K562 (cell line): ENCODE measurements around the gene TARBP1. TPM values are rescaled to one million over a fixed set of nuclear protein-coding genes. Genes with fewer than 3 reads are reported as not detected.
"Not testable (repeated sequence)": the region's sequence is repeated elsewhere in the genome, so short reads cannot be mapped to it uniquely, and the experiment has no call there.

Experiments used
- ATAC-seq: fragments of 200-7000 bp; cut with Tn5 transposase; 3 replicates; pipeline ENCODE4 v1.9.1; 2020; ENCODE audit warnings: moderate library complexity
- BruUV-seq: library from RNA; stranded (reverse); fragments of 400-500 nt; replicated peaks from 2 replicates; lab custom pipeline; 2021; lab: Mats Ljungman, UMichigan
- CTCF ChIA-PET: fragments of 300-600 bp; formaldehyde crosslinking; extraction: SDS; loops from one replicate; lab custom pipeline; 2021; ENCODE audit warnings: low intra/inter-chr PET ratio; lab: Yijun Ruan, JAX
- POLR2A ChIA-PET: fragments of 300-600, 350-650 bp; sonication (Branson Sonifier 250); formaldehyde crosslinking; extraction: SDS; loops from one replicate; lab custom pipeline; 2021; ENCODE audit warnings: antibody characterized with exemption, inconsistent platforms; lab: Yijun Ruan, JAX
- DNase-seq, 4 experiments: peaks; one replicate each; pipeline versions ENCODE4 v3.0.0 to v3.0.0-alpha.2; 2011 to 2018; ENCODE audit warnings: low spot score in 3 of 4, mixed read lengths in 3 of 4; ENCODE audit errors: extremely low read depth in 1 of 4
- FAIRE-seq: peaks from 2 replicates; lab custom pipeline; 2011; peaks lifted over from hg19 to GRCh38; lab: Jason Lieb, UNC
- H2AFZ ChIP-seq: 2 replicates; pipeline ENCODE4 v1.6.0; 2011; ENCODE audit warnings: low read depth, low read length, control low read depth, inconsistent platforms
- H3K27ac ChIP-seq: fragments of 200-600 bp; 3 replicates; pipeline ENCODE4 v1.8.0; 2011; ENCODE audit warnings: low read depth, mild to moderate bottlenecking, control low read depth, inconsistent platforms, low read length, moderate library complexity, mixed read lengths; ENCODE audit errors: extremely low read depth
- H3K27me3 ChIP-seq, 2 experiments: fragments of 300-600 bp in 1 of 2; 2 replicates in 1 of 2; 3 replicates in 1 of 2; pipeline versions ENCODE4 v1.6.0 to v1.8.0; 2011; ENCODE audit warnings: inconsistent platforms in 2 of 2, low read length in 2 of 2, mild to moderate bottlenecking in 1 of 2, mixed read lengths in 1 of 2, moderate library complexity in 1 of 2; ENCODE audit not compliant: control insufficient read depth in 2 of 2, insufficient read depth in 2 of 2
- H3K36me3 ChIP-seq: fragments of 300-600 bp; 3 replicates; pipeline ENCODE4 v1.8.0; 2011; ENCODE audit warnings: mild to moderate bottlenecking, low read length, inconsistent platforms; ENCODE audit not compliant: control insufficient read depth, insufficient read depth
- H3K4me1 ChIP-seq, 2 experiments: fragments of 200-600 bp in 1 of 2; replicated peaks in 1 of 2; 2 replicates in 1 of 2; 3 replicates in 1 of 2; pipeline versions ENCODE4 v1.5.1 to v1.8.0; 2011; ENCODE audit warnings: inconsistent platforms in 2 of 2, low read length in 2 of 2, mild to moderate bottlenecking in 1 of 2, mixed read lengths in 1 of 2, moderate library complexity in 1 of 2; ENCODE audit not compliant: control insufficient read depth in 2 of 2, insufficient read depth in 2 of 2
- H3K4me2 ChIP-seq: 2 replicates; pipeline ENCODE4 v1.6.1; 2011; ENCODE audit warnings: low read length, control low read depth, inconsistent platforms, mixed read lengths; ENCODE audit not compliant: insufficient read depth
- H3K4me3 ChIP-seq: fragments of 200-600 bp; sonication (generic), shearing (Covaris generic); 2 replicates; pipeline ENCODE4 v1.5.1; 2016; ENCODE audit warnings: control low read depth, inconsistent platforms
- H3K79me2 ChIP-seq: fragments of 200-600 bp; 3 replicates; pipeline ENCODE4 v1.8.0; 2011; ENCODE audit warnings: low read length, inconsistent platforms; ENCODE audit not compliant: control insufficient read depth, insufficient read depth
- H3K9ac ChIP-seq, 2 experiments: 2 replicates each; pipeline versions ENCODE4 v1.6.0 to v1.6.1; 2011; ENCODE audit warnings: low read depth in 2 of 2, low read length in 2 of 2, control low read depth in 1 of 2, inconsistent platforms in 1 of 2, mild to moderate bottlenecking in 1 of 2, mixed read lengths in 1 of 2; ENCODE audit not compliant: insufficient read depth in 1 of 2
- H3K9me1 ChIP-seq: one replicate; pipeline ENCODE4 v1.6.0; 2011; ENCODE audit warnings: inconsistent platforms, mild to moderate bottlenecking, low read length, moderate library complexity; ENCODE audit not compliant: control insufficient read depth, insufficient read depth
- H3K9me3 ChIP-seq: replicated peaks from 2 replicates; pipeline ENCODE4 v1.5.1; 2011; ENCODE audit warnings: low read depth, low read length, inconsistent platforms; ENCODE audit not compliant: control insufficient read depth, insufficient read depth
- H4K20me1 ChIP-seq: replicated peaks from 2 replicates; pipeline ENCODE4 v1.6.1; 2011; ENCODE audit warnings: low read length, inconsistent platforms, mixed read lengths; ENCODE audit not compliant: control insufficient read depth, insufficient read depth
- CHAMP1 ChIP-seq: fragments of 450-650 bp; IDR thresholded peaks from 2 replicates; pipeline ENCODE4 v1.6.1; 2016; ENCODE audit warnings: mild to moderate bottlenecking
- RBFOX2 ChIP-seq: fragments of 200-400 bp; formaldehyde crosslinking; IDR thresholded peaks from 2 replicates; pipeline ENCODE4 v1.6.1; 2017; ENCODE audit warnings: low read depth, mild to moderate bottlenecking, low read length, moderate library complexity
- WGBS: fragments of 100-300 bp; shearing (Covaris generic); methylation state at CpG from one replicate; pipeline ENCODE4 v1.1.6; 2016; ENCODE audit warnings: low coverage, mixed read lengths; ENCODE audit not compliant: insufficient coverage; ENCODE audit errors: missing lambda C conversion rate; 5-methylcytosine and 5-hydroxymethylcytosine counted together
- in situ Hi-C: fragments of 300-500 bp; cut with MboI; formaldehyde crosslinking; loops from 4 replicates; pipeline ENCODE4 v1.15.0; 2018; ENCODE audit warnings: inconsistent platforms, mixed read lengths
- intact Hi-C: fragments of 100-400 bp; cut with micrococcal nuclease; formaldehyde crosslinking; loops from 2 replicates; pipeline ENCODE4 v1.14.2; 2022
- polyA plus RNA-seq, 8 experiments: library from polyadenylated mRNA; depleted of rRNA in 4 of 8; stranded (reverse) in 5 of 8; unstranded in 3 of 8; fragments of >200 nt; fragmentation: Nextera tagmentation in 2 of 8; fragmentation: Illumina TruSeq in 1 of 8; extraction: Ambion mirVana in 2 of 8; extraction: Trizol in 1 of 8; gene quantifications; 2 replicates each; pipeline versions ENCODE4 v1.2.1 to v1.2.3, GENCODE V29; 2011 to 2014; ENCODE audit warnings: inconsistent platforms in 1 of 8, missing spikeins in 1 of 8
- total RNA-seq, 7 experiments: library from RNA; depleted of rRNA in 6 of 7; stranded (reverse); fragments of >200 nt in 6 of 7; fragmentation: Illumina TruSeq in 2 of 7; extraction: Trizol in 2 of 7; gene quantifications; 2 replicates each; pipeline versions ENCODE4 v1.2.1 to v1.2.3, GENCODE V29; 2011 to 2021; ENCODE audit warnings: low replicate concordance in 1 of 7

TARBP1 gene
- total and polyA plus RNA-seq, 9 of the 15 experiments (the other 6 are each of a cell fraction or from before 2014, with no cell fraction given), result 8.8 to 48.0 (median 22.9) TPM

GRCh38 chr1:234379591-234380109 lies 99.3 kb downstream of the TARBP1 start:
- BruUV-seq, H3K27me3 ChIP-seq, H3K4me3 ChIP-seq, CTCF ChIA-PET, H3K27ac ChIP-seq, H3K9me1 ChIP-seq, H3K4me1 ChIP-seq, H3K9me3 ChIP-seq, H3K9ac ChIP-seq, H4K20me1 ChIP-seq, DNase-seq, FAIRE-seq, H3K4me2 ChIP-seq, ATAC-seq, H2AFZ ChIP-seq, in situ Hi-C loops: not testable (repeated sequence)
- intact Hi-C loops, result loop anchor here (10.0 kb wide), 1 partner anchor 485 kb away; no protein-coding TSS in a partner anchor
- Histone ChIP-seq H3K79me2 (peaks cover 56% of the 10 kb centered on the region), H3K36me3 (peaks cover 91% of the 10 kb centered on the region)
- TF ChIP-seq CHAMP1 (peak; percentile 55), RBFOX2 (peak; percentile 28; the same call in 1 of the 2 replicates)
- POLR2A ChIA-PET, result interaction anchor here (1.3 kb wide), 1 partner anchor 8 kb away, joined by 4 read pairs; no protein-coding TSS in a partner anchor
- WGBS, result 97% methylated on average over 5 of the region's 5 CpGs
